Glutamatergic neuron (in vitro differentiated cells): ENCODE measurements around the gene CYTH2. TPM values are rescaled to one million over a fixed set of nuclear protein-coding genes. Genes with fewer than 3 reads are reported as not detected.

Experiments
- DNase-seq: peaks from one replicate; pipeline ENCODE4 v3.0.0; 2022
- H3K27ac Mint-ChIP-seq: one replicate; pipeline ENCODE4 v1.8.0; 2020; ENCODE audit warnings: mild to moderate bottlenecking, mixed read lengths, inconsistent platforms; ENCODE audit not compliant: unreplicated experiment
- H3K27me3 Mint-ChIP-seq: one replicate; pipeline ENCODE4 v1.8.0; 2020; ENCODE audit warnings: mild to moderate bottlenecking, moderate library complexity, mixed read lengths, inconsistent platforms; ENCODE audit not compliant: unreplicated experiment
- H3K36me3 Mint-ChIP-seq: one replicate; pipeline ENCODE4 v1.8.0; 2020; ENCODE audit warnings: mild to moderate bottlenecking, mixed read lengths, inconsistent platforms; ENCODE audit not compliant: unreplicated experiment
- H3K4me1 Mint-ChIP-seq: one replicate; pipeline ENCODE4 v1.8.0; 2020; ENCODE audit warnings: mild to moderate bottlenecking, low read depth, mixed read lengths, inconsistent platforms; ENCODE audit not compliant: unreplicated experiment
- H3K4me3 Mint-ChIP-seq: one replicate; pipeline ENCODE4 v1.8.0; 2020; ENCODE audit warnings: mild to moderate bottlenecking, mixed read lengths, inconsistent platforms; ENCODE audit not compliant: unreplicated experiment
- H3K9me3 Mint-ChIP-seq: one replicate; pipeline ENCODE4 v1.8.0; 2020; ENCODE audit warnings: mild to moderate bottlenecking, moderate library complexity, mixed read lengths, inconsistent platforms; ENCODE audit not compliant: unreplicated experiment
- CTCF ChIP-seq: fragments of 200-600 bp; sonication (generic); IDR thresholded peaks from one replicate; pipeline ENCODE4 v1.5.0; 2021; ENCODE audit not compliant: partially characterized antibody, unreplicated experiment
- total RNA-seq: library from RNA; stranded (reverse); fragmentation: NEBNext Ultra II Directional; extraction: Animal tissue kit (Norgen Biotek cat#: 25700); gene quantifications from one replicate; pipeline ENCODE4 v1.2.1, GENCODE V29; 2021; ENCODE audit not compliant: unreplicated experiment

Gene CYTH2
- total RNA-seq, 1 donor from 2014 or later = 233 TPM

- H3K4me3 Mint-ChIP-seq = no peak overlapping the region
- H3K27me3 Mint-ChIP-seq = peaks cover 26% of the 10 kb centered on the region
- peaks cover 14% of the 10 kb centered on the region for H3K4me1 Mint-ChIP-seq
- peak; percentile 91 for TF ChIP-seq CTCF
- H3K27ac Mint-ChIP-seq = no peak overlapping the region
- peak; percentile 86 for DNase-seq
- no peaks in the 10 kb centered on the region for H3K36me3 Mint-ChIP-seq
- peaks cover 10% of the 10 kb centered on the region for H3K9me3 Mint-ChIP-seq
These were observed 20.5 kb downstream of the CYTH2 start for GRCh38 chr19:48489608-48490216.

- Mint-ChIP-seq H3K27me3 (peaks cover 34% of the 10 kb centered on the region), H3K9me3 (peaks cover 17% of the 10 kb centered on the region), H3K27ac (no peak overlapping the region), H3K4me3 (no peak overlapping the region), H3K36me3 (no peaks in the 10 kb centered on the region), H3K4me1 (peaks cover 14% of the 10 kb centered on the region)
- no peak for TF ChIP-seq CTCF
- DNase-seq = no peak
These were observed 22.0 kb downstream of the CYTH2 start for GRCh38 chr19:48490981-48491792.

- peaks cover 14% of the 10 kb centered on the region for H3K4me1 Mint-ChIP-seq
- no peaks in the 10 kb centered on the region for H3K36me3 Mint-ChIP-seq
- no peak overlapping the region for H3K27ac Mint-ChIP-seq
- peaks cover 14% of the 10 kb centered on the region for H3K9me3 Mint-ChIP-seq
- H3K27me3 Mint-ChIP-seq = peaks cover 34% of the 10 kb centered on the region
- TF ChIP-seq CTCF = no peak
- DNase-seq = no peak
- H3K4me3 Mint-ChIP-seq = no peak overlapping the region
These were observed 22.6 kb downstream of the CYTH2 start for GRCh38 chr19:48491793-48492123.

GRCh38 chr19:48492925-48493717 lies 24.0 kb downstream of the CYTH2 start:
- Mint-ChIP-seq H3K9me3 (peaks cover 14% of the 10 kb centered on the region), H3K4me3 (peak overlapping the region; percentile 63), H3K27me3 (peaks cover 36% of the 10 kb centered on the region), H3K27ac (peak overlapping the region; percentile 52), H3K36me3 (no peaks in the 10 kb centered on the region), H3K4me1 (peaks cover 14% of the 10 kb centered on the region)
- DNase-seq = peak; percentile 91
- no peak for TF ChIP-seq CTCF
